GM12878 (cell line): ENCODE results near the gene IFI30.

Experiments used
- BMI1 ChIP-seq: fragments of 450-650 bp; IDR thresholded peaks from 2 replicates; pipeline ENCODE4 v1.6.1; 2016; ENCODE audit warnings: mild to moderate bottlenecking, moderate library complexity, borderline replicate concordance
- CREM ChIP-seq: IDR thresholded peaks from 2 replicates; pipeline ENCODE4 v1.6.1; 2014; ENCODE audit warnings: antibody characterized with exemption, low read depth
- EGR1 ChIP-seq, 2 experiments: IDR thresholded peaks; 1 replicate in 1 of 2; 2 replicates in 1 of 2; pipeline ENCODE4 v1.6.1; 2011 to 2012; ENCODE audit warnings: low read depth in 2 of 2, low read length in 2 of 2, borderline replicate concordance in 1 of 2, mild to moderate bottlenecking in 1 of 2, moderate library complexity in 1 of 2
- EP300 ChIP-seq, 2 experiments: fragments of 150-350 bp in 1 of 2; IDR thresholded peaks; 2 replicates each; pipeline ENCODE4 v1.6.1; 2011 to 2012; ENCODE audit warnings: low read depth in 2 of 2, low read length in 2 of 2, borderline replicate concordance in 1 of 2, improper control_type of control experiment in 1 of 2, inconsistent platforms in 1 of 2; ENCODE audit not compliant: control insufficient read depth in 1 of 2
- EZH2 ChIP-seq: IDR thresholded peaks from 2 replicates; pipeline ENCODE4 v1.6.1; 2012; ENCODE audit warnings: low read depth, mild to moderate bottlenecking, control low read depth, inconsistent platforms, low read length, borderline replicate concordance; ENCODE audit not compliant: control insufficient read depth
- JUND ChIP-seq: IDR thresholded peaks from 2 replicates; pipeline ENCODE4 v1.6.1; 2012; ENCODE audit warnings: low read depth, mild to moderate bottlenecking, low read length, improper control_type of control experiment, moderate library complexity
- MYC ChIP-seq: IDR thresholded peaks from 2 replicates; pipeline ENCODE4 v1.6.1; 2011; ENCODE audit warnings: mild to moderate bottlenecking, low read length, moderate library complexity, inconsistent platforms; ENCODE audit not compliant: insufficient read depth, insufficient replicate concordance, insufficient read length, severe bottlenecking
- NR2F1 ChIP-seq: fragments of 450-650 bp; conservative IDR thresholded peaks from 2 replicates; pipeline ENCODE4 v1.6.1; 2017; ENCODE audit warnings: mild to moderate bottlenecking
- POLR2A ChIP-seq: IDR thresholded peaks from 2 replicates; pipeline ENCODE4 v1.6.1; 2011; ENCODE audit warnings: low read depth, mild to moderate bottlenecking, low read length
- RAD51 ChIP-seq: fragments of 450-650 bp; IDR thresholded peaks from 2 replicates; pipeline ENCODE4 v1.6.1; 2016; ENCODE audit warnings: moderate library complexity, mild to moderate bottlenecking, inconsistent platforms
- STAT1 ChIP-seq: fragments of 450-650 bp; conservative IDR thresholded peaks from 2 replicates; pipeline ENCODE4 v1.6.1; 2014; ENCODE audit warnings: antibody characterized with exemption, mild to moderate bottlenecking
- TF ChIP-seq, protein P1 (sequence below): IDR thresholded peaks from 2 replicates; pipeline ENCODE4 v1.6.1; 2012; ENCODE audit warnings: mild to moderate bottlenecking, low read depth, low read length
- TF ChIP-seq, protein P2 (sequence below): IDR thresholded peaks from 2 replicates; pipeline ENCODE4 v1.6.1; 2012; ENCODE audit warnings: low read depth, low read length, improper control_type of control experiment
- TF ChIP-seq, protein P3 (sequence below), 3 experiments: IDR thresholded peaks in 2 of 3; conservative IDR thresholded peaks in 1 of 3; 2 replicates each; pipeline ENCODE4 v1.5.1; 2011; ENCODE audit warnings: low read depth in 3 of 3, low read length in 3 of 3, mild to moderate bottlenecking in 3 of 3, control low read depth in 2 of 3, moderate library complexity in 2 of 3, inconsistent platforms in 1 of 3, mixed read lengths in 1 of 3; ENCODE audit not compliant: control insufficient read depth in 2 of 3, insufficient read depth in 1 of 3; ENCODE audit errors: extremely low read depth in 1 of 3

DNA sequence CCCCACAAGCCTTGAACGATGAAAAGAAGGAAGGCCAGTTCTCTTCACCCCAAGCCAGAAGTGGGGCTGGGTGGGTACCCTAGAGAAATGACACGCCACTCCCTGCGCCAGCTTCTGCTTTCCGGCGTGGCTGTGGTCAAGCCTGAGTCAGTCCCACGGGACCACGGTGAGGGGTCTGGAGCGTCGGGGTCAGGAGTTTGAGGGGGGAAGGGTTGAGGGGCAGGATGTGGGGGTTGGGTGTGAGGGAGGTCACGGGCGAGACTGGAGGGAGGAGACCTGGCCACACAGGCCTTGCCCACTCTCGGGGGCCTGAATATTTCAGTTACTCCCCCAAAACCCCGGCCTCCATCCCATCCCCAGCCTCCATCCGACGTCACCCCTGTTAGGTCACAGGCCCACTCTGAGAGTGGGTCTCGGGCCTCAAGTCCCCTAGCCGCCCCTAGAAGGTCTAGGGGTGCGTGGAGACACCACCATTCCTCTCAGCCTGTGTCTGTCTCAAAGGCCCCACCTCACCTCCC, 500 bp upstream of the IFI30 start:
- TF ChIP-seq CREM (no peak), POLR2A (no peak), EGR1 (IDR thresholded peaks at IDR 0.05; ENCODE audit: borderline replicate concordance in 1 of 2, low read depth in 2 of 2, low read length in 2 of 2) (no peak), EP300 (IDR thresholded peaks at IDR 0.05; ENCODE audit: borderline replicate concordance in 1 of 2, control insufficient read depth in 1 of 2, low read depth in 2 of 2, low read length in 2 of 2) (peak in 1 of 2 experiments; percentile 26; a peak in 1 of 4 replicates), STAT1 (no peak), EZH2 (no peak), RAD51 (no peak), BMI1 (no peak), MYC (no peak), JUND (no peak), NR2F1 (peak; percentile 87)
- TF ChIP-seq, protein P1, sequence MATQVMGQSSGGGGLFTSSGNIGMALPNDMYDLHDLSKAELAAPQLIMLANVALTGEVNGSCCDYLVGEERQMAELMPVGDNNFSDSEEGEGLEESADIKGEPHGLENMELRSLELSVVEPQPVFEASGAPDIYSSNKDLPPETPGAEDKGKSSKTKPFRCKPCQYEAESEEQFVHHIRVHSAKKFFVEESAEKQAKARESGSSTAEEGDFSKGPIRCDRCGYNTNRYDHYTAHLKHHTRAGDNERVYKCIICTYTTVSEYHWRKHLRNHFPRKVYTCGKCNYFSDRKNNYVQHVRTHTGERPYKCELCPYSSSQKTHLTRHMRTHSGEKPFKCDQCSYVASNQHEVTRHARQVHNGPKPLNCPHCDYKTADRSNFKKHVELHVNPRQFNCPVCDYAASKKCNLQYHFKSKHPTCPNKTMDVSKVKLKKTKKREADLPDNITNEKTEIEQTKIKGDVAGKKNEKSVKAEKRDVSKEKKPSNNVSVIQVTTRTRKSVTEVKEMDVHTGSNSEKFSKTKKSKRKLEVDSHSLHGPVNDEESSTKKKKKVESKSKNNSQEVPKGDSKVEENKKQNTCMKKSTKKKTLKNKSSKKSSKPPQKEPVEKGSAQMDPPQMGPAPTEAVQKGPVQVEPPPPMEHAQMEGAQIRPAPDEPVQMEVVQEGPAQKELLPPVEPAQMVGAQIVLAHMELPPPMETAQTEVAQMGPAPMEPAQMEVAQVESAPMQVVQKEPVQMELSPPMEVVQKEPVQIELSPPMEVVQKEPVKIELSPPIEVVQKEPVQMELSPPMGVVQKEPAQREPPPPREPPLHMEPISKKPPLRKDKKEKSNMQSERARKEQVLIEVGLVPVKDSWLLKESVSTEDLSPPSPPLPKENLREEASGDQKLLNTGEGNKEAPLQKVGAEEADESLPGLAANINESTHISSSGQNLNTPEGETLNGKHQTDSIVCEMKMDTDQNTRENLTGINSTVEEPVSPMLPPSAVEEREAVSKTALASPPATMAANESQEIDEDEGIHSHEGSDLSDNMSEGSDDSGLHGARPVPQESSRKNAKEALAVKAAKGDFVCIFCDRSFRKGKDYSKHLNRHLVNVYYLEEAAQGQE: no peak
- TF ChIP-seq, protein P2, sequence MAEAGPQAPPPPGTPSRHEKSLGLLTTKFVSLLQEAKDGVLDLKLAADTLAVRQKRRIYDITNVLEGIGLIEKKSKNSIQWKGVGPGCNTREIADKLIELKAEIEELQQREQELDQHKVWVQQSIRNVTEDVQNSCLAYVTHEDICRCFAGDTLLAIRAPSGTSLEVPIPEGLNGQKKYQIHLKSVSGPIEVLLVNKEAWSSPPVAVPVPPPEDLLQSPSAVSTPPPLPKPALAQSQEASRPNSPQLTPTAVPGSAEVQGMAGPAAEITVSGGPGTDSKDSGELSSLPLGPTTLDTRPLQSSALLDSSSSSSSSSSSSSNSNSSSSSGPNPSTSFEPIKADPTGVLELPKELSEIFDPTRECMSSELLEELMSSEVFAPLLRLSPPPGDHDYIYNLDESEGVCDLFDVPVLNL: no peak
- TF ChIP-seq, protein P3, sequence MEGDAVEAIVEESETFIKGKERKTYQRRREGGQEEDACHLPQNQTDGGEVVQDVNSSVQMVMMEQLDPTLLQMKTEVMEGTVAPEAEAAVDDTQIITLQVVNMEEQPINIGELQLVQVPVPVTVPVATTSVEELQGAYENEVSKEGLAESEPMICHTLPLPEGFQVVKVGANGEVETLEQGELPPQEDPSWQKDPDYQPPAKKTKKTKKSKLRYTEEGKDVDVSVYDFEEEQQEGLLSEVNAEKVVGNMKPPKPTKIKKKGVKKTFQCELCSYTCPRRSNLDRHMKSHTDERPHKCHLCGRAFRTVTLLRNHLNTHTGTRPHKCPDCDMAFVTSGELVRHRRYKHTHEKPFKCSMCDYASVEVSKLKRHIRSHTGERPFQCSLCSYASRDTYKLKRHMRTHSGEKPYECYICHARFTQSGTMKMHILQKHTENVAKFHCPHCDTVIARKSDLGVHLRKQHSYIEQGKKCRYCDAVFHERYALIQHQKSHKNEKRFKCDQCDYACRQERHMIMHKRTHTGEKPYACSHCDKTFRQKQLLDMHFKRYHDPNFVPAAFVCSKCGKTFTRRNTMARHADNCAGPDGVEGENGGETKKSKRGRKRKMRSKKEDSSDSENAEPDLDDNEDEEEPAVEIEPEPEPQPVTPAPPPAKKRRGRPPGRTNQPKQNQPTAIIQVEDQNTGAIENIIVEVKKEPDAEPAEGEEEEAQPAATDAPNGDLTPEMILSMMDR (IDR thresholded peaks at IDR 0.05 in 2 of 3, conservative IDR thresholded peaks at IDR 0.05 in 1 of 3; ENCODE audit: control insufficient read depth in 2 of 3, extremely low read depth in 1 of 3, insufficient read depth in 1 of 3, low read depth in 3 of 3, low read length in 3 of 3): no peak
